Lower leg skin (tissue), 3 donors: ENCODE results near the gene SLC30A5.

Experiments used
- CTCF ChIP-seq, 3 donors: fragments of 450-650 bp; IDR thresholded peaks; one replicate each; pipeline ENCODE4 v1.5.1; 2016; ENCODE audit warnings: antibody characterized with exemption in 3 of 3, mild to moderate bottlenecking in 3 of 3, moderate library complexity in 2 of 3
- POLR2A ChIP-seq, 2 donors: fragments of 450-650 bp; IDR thresholded peaks; one replicate each; pipeline ENCODE4 v1.6.1; 2016 to 2017; ENCODE audit warnings: antibody characterized with exemption in 2 of 2, mild to moderate bottlenecking in 1 of 2, moderate library complexity in 1 of 2

DNA sequence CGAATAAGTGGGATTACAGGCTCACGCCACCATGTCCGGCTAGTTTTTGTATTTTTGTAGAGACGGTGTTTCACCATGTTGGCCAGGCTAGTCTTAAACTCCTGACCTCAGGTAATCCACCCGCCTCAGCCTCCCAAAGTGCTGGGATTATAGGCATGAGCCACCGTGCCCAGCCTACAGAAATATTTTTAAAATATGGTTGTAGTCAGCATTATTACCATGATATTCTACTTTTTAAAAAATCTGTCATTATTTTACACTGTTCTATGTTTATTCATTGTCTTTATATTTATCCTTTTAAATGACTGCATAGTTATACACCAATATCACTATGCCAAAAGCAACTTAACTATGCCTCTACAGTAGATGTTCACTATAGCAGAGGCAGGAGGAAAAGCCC, 41.6 kb upstream of the SLC30A5 start:
- TF ChIP-seq CTCF (IDR thresholded peaks at IDR 0.05): no peak
- no peak for TF ChIP-seq POLR2A (IDR thresholded peaks at IDR 0.05)
